OCI-LY3 (cell line): Measurements from ENCODE around the gene ARAP1.

ENCODE experiments used
- EZH2phosphoT487 ChIP-seq: fragments of 200-600 bp; shearing (Covaris generic); IDR thresholded peaks from 2 replicates; pipeline ENCODE4 v1.6.1; 2018; ENCODE audit warnings: antibody characterized with exemption, mixed run types, low read depth
- TF ChIP-seq, protein P1 (sequence below): fragments of 200-600, 300-600 bp; sonication (generic); IDR thresholded peaks from 2 replicates; pipeline ENCODE4 v1.5.1; 2014; ENCODE audit warnings: antibody characterized with exemption, low read length, low read depth

DNA sequence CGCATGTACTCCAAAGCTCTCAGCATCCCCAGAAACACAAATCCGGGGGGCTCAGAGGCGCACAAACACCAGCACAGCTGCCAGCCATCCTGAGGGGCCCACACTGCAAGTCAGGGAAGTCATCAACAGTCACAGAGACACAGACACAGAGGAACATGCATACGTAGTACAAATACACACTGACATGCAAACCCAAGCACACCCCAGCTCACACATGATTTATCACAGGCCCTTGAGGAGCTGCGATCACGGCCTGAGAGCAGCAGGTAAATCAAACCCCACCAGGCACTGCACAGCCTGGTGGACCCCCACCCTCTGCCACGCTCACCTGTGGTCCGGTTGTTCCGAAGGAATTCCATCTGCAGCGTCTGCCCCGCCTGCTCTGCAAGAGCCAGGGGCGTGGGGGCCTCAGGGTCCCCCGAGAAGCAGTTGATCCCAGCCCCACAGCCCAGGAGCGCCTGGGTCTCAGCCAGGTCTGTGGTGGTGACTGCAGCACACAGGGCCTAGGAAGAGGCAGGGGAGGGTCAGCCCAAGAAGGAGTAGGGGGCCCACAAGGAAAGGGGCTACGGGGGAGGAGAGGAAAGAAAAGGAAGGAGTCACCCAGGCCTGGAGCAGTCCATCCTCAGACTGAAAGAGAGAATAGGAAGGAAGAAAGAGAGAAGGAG lies 49.5 kb downstream of the ARAP1 start:
- TF ChIP-seq, protein P1, sequence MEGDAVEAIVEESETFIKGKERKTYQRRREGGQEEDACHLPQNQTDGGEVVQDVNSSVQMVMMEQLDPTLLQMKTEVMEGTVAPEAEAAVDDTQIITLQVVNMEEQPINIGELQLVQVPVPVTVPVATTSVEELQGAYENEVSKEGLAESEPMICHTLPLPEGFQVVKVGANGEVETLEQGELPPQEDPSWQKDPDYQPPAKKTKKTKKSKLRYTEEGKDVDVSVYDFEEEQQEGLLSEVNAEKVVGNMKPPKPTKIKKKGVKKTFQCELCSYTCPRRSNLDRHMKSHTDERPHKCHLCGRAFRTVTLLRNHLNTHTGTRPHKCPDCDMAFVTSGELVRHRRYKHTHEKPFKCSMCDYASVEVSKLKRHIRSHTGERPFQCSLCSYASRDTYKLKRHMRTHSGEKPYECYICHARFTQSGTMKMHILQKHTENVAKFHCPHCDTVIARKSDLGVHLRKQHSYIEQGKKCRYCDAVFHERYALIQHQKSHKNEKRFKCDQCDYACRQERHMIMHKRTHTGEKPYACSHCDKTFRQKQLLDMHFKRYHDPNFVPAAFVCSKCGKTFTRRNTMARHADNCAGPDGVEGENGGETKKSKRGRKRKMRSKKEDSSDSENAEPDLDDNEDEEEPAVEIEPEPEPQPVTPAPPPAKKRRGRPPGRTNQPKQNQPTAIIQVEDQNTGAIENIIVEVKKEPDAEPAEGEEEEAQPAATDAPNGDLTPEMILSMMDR: no peak
- TF ChIP-seq EZH2phosphoT487: no peak
